Stimulated activated naive CD8-positive, alpha-beta T cell treated with anti-CD3 and anti-CD28 coated beads, Interleukin-15, Interleukin-2, amounts not matched to agents 100 ng/mL and 50 ng/mL, for 24 hours (primary cell): ENCODE results near the gene ATG2A.

Experiments
- H3K27ac Mint-ChIP-seq: one replicate; pipeline ENCODE4 v1.8.0; 2021; ENCODE audit warnings: mild to moderate bottlenecking, mixed read lengths
- H3K27me3 Mint-ChIP-seq: one replicate; pipeline ENCODE4 v1.8.0; 2021; ENCODE audit warnings: mixed read lengths
- H3K36me3 Mint-ChIP-seq: one replicate; pipeline ENCODE4 v1.8.0; 2021; ENCODE audit warnings: low read depth, mixed read lengths
- H3K4me1 Mint-ChIP-seq: one replicate; pipeline ENCODE4 v1.8.0; 2021; ENCODE audit warnings: low read depth, mixed read lengths
- H3K4me3 Mint-ChIP-seq: one replicate; pipeline ENCODE4 v1.8.0; 2021; ENCODE audit warnings: mild to moderate bottlenecking, mixed read lengths
- H3K9me3 Mint-ChIP-seq: one replicate; pipeline ENCODE4 v1.8.0; 2021; ENCODE audit warnings: mixed read lengths

Gene ATG2A

DNA sequence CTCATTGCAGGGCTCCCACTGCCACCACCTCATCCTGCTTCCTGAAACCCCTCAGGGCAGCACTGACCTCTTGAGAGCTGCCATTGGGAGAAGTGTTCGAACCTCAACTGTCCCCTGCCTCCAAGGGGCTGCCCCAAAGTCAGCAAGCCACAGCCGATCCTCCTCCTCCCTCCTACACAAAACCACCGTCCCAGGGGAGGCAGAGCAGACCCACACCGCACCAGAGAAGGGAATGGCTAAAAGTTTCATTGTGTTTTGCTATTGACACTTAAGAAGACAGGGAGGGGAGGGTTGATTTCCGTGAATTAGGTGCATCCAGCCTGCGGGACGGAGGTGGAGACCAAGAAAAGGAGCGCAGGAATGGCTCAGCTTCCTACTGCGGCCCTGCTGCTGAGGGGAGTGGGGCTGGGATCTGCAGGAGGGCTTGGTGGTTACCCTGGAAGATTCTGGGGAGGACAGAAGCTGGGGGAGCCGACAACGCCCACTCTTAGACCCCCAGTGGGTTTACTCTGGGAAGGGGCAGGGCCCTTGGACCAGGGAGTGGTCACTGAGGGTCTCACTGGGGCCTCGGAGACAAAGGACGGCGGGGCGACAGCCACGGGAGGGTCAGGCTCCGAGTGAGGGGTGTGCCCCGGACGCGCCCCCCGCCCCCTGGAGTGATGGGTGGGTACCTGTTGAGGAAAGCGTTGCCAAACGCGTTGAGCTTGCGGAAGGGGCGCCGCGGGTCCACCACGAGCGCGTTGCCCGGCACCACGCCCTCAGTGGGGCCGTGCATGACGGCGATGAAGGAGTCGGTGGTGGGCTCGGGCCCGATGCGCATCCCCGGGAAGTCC lies 39.4 kb downstream of the ATG2A start:
- H3K4me3 Mint-ChIP-seq: peak overlapping the region; percentile 97
- H3K27me3 Mint-ChIP-seq: no peaks in the 10 kb centered on the region
- peak overlapping the region; percentile 92 for H3K27ac Mint-ChIP-seq
- H3K4me1 Mint-ChIP-seq: peaks cover 79% of the 10 kb centered on the region
- H3K9me3 Mint-ChIP-seq: no peaks in the 10 kb centered on the region
- peaks cover 45% of the 10 kb centered on the region for H3K36me3 Mint-ChIP-seq

DNA sequence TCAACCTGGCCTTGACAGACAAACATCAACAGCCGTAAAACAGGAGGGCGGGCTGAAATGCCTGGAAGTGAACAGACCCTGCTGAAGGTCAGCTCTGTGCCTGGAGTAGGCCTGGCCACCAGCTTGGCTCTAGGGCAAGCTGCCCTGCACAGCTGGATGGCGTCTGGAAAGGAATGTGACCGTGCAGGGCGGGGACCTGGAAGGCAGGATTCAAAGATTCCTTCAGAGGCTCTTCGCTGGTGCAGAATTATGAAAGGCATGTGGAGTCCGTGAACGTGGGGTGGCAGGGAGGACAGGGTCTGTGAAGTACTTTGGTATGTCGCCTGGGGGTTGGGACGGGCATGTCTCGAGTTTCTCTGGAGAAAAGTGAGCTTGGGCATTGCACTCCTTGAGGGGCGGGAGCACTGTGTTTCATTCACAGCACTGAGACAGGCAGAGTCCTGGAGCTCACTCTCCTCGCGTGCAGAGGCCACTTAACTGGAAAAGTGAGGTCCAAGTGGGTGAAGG lies 40.1 kb downstream of the ATG2A start:
- H3K9me3 Mint-ChIP-seq: no peaks in the 10 kb centered on the region
- peaks cover 84% of the 10 kb centered on the region for H3K4me1 Mint-ChIP-seq
- no peaks in the 10 kb centered on the region for H3K27me3 Mint-ChIP-seq
- H3K4me3 Mint-ChIP-seq: peak overlapping the region; percentile 97
- H3K27ac Mint-ChIP-seq: peak overlapping the region; percentile 90
- H3K36me3 Mint-ChIP-seq: peaks cover 49% of the 10 kb centered on the region

DNA sequence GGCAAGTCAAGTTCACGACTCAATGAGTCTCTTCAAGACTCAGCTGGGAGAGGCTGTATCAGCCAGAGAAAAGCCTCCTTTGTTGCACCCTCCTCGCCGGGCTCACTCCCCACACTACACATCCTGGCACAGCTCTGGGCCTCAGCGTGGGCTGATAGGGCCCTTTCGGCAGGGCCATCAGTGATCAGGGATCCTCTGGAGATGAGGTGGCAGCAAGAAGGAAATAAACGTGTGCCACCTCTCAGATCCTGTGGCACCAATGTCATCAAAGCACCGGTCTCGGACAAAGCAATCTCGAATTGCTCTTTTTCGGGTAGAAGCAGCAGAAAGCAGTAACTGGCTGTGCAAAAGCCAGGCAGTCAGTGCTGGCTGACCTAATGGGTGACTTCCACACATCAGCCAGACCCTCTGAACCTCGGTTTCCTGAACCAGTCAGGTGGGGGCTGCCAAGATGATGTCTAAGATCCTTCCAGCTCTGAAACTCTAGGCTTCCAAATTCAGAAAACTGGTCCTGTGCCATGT lies 40.7 kb downstream of the ATG2A start:
- Mint-ChIP-seq H3K4me3 (peak overlapping the region; percentile 97), H3K27ac (peak overlapping the region; percentile 90), H3K27me3 (no peaks in the 10 kb centered on the region), H3K9me3 (no peaks in the 10 kb centered on the region), H3K36me3 (peaks cover 55% of the 10 kb centered on the region), H3K4me1 (peaks cover 86% of the 10 kb centered on the region)

- Mint-ChIP-seq H3K9me3 (no peaks in the 10 kb centered on the region), H3K36me3 (peaks cover 58% of the 10 kb centered on the region), H3K27ac (peak overlapping the region; percentile 90), H3K4me3 (peak overlapping the region; percentile 97), H3K4me1 (peaks cover 86% of the 10 kb centered on the region), H3K27me3 (no peaks in the 10 kb centered on the region)
Observed at GRCh38 chr11:64875369-64876228, 41.4 kb downstream of the ATG2A start.

GRCh38 chr11:64874308-64875240 lies 42.4 kb downstream of the ATG2A start:
- Mint-ChIP-seq H3K36me3 (peaks cover 62% of the 10 kb centered on the region), H3K4me3 (peak overlapping the region; percentile 97), H3K27me3 (no peaks in the 10 kb centered on the region), H3K27ac (peak overlapping the region; percentile 76), H3K4me1 (peaks cover 86% of the 10 kb centered on the region), H3K9me3 (no peaks in the 10 kb centered on the region)

DNA sequence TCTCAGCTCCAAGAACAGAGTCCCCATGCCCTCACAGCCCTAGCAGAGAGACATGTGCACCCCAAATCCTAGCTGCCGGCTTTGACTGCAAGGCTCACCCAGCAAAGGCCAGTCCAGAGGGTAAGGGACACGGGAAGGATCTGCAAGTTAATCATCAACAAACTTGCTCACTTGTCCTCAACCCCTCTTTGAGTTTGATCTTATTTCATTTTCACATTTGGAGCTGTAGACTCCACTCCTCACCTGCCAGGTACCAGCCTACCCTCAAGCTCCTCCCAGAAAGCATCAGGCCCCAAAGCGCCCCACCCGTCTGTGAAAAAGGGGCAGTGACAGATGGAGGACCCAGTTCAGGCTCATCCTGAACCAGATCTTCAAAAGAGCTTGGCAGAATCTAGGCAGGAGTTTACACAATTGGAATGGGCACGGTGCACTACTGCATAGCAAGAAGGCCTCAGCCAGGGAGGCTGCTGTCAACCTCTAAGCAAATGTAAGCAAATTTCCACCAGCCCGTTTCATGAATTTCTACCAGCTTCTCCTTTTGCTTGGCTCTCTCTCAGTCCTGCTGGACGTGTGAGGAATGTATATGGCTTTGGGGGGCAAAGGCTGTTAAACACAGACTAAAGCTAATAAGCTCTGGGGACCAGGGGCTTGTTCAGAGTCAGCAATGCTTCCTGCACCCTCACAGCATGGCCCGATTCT lies 44.1 kb downstream of the ATG2A start:
- Mint-ChIP-seq H3K27me3 (no peaks in the 10 kb centered on the region), H3K4me3 (peak overlapping the region; percentile 47), H3K36me3 (peaks cover 72% of the 10 kb centered on the region)

GRCh38 chr11:64871492-64871891 lies 45.5 kb downstream of the ATG2A start:
- H3K27me3 Mint-ChIP-seq: no peaks in the 10 kb centered on the region
- H3K27ac Mint-ChIP-seq: peak overlapping the region; percentile 83
- H3K4me3 Mint-ChIP-seq: peak overlapping the region; percentile 66
- no peaks in the 10 kb centered on the region for H3K9me3 Mint-ChIP-seq
- peaks cover 95% of the 10 kb centered on the region for H3K4me1 Mint-ChIP-seq
- H3K36me3 Mint-ChIP-seq: peaks cover 67% of the 10 kb centered on the region

More for the DNA sequence above, 44.1 kb downstream of the ATG2A start:
- peak overlapping the region; percentile 76 for H3K27ac Mint-ChIP-seq
- no peaks in the 10 kb centered on the region for H3K9me3 Mint-ChIP-seq
- H3K4me1 Mint-ChIP-seq: peaks cover 95% of the 10 kb centered on the region

- Mint-ChIP-seq H3K27ac (peak overlapping the region; percentile 83), H3K4me3 (peak overlapping the region; percentile 66), H3K9me3 (peaks cover 2% of the 10 kb centered on the region), H3K4me1 (peaks cover 95% of the 10 kb centered on the region), H3K36me3 (peaks cover 68% of the 10 kb centered on the region), H3K27me3 (no peaks in the 10 kb centered on the region)
Observed at GRCh38 chr11:64870893-64871466, 46.0 kb downstream of the ATG2A start.

- Mint-ChIP-seq H3K4me3 (peak overlapping the region; percentile 66), H3K4me1 (peaks cover 95% of the 10 kb centered on the region), H3K27me3 (no peaks in the 10 kb centered on the region), H3K9me3 (peaks cover 5% of the 10 kb centered on the region), H3K36me3 (peaks cover 65% of the 10 kb centered on the region), H3K27ac (peak overlapping the region; percentile 85)
Observed at GRCh38 chr11:64870176-64870892, 46.7 kb downstream of the ATG2A start.

DNA sequence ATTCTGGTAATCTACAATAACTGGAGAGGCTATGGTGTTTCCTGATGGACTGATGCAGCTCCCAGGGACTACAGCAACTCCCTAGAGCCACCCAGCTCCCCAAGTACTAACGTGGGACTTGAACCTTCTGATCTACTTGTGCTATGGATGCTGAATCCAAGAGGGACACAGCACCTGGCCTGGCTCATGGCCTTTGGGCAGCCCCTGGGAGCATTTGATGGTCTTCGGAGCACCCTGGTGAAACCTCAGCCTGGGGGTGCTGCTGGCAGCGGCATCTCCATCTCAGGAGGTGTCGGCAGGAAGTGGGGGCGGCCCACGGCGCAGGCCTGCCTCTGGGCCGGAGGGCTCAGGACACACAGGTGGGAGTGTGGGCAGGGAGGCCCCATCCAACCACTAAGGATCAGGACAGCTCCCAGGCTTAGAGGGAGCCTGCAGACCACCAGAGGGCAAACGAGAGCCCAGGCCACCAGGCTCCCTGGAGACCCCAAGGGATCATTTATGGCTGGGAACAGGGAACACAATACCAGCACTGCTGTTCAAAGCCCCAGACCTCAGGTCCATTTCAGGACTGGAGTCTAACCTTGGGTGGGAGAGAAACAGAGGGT lies 47.3 kb downstream of the ATG2A start:
- no peaks in the 10 kb centered on the region for H3K27me3 Mint-ChIP-seq
- peaks cover 5% of the 10 kb centered on the region for H3K9me3 Mint-ChIP-seq
- peaks cover 59% of the 10 kb centered on the region for H3K36me3 Mint-ChIP-seq
- H3K27ac Mint-ChIP-seq: peak overlapping the region; percentile 85
- peaks cover 95% of the 10 kb centered on the region for H3K4me1 Mint-ChIP-seq
- peak overlapping the region; percentile 66 for H3K4me3 Mint-ChIP-seq

- Mint-ChIP-seq H3K9me3 (peaks cover 5% of the 10 kb centered on the region), H3K27ac (peak overlapping the region; percentile 85), H3K4me1 (peaks cover 95% of the 10 kb centered on the region), H3K27me3 (no peaks in the 10 kb centered on the region), H3K36me3 (peaks cover 53% of the 10 kb centered on the region), H3K4me3 (peak overlapping the region; percentile 66)
Observed at GRCh38 chr11:64868904-64869570, 48.0 kb downstream of the ATG2A start.
